ENCODE data around the gene RANBP17.
"Not testable (repeated sequence)": the region's sequence is repeated elsewhere in the genome, so short reads cannot be mapped to it uniquely, and the experiment has no call there.

RANBP17 gene

GRCh38 chr5:170945275-170945674, 83.5 kb downstream of the RANBP17 start:
- DNase-seq (ENCODE audit: low read depth): no peak

- no peak for DNase-seq (ENCODE audit: low read depth)
Observed at GRCh38 chr5:170960567-170960966, 98.7 kb downstream of the RANBP17 start.

- DNase-seq (ENCODE audit: low read depth): no peak
Observed at GRCh38 chr5:170963521-170963920, 101.7 kb downstream of the RANBP17 start.

- no peak for DNase-seq (ENCODE audit: low read depth)
Observed at GRCh38 chr5:170974461-170974860, 112.6 kb downstream of the RANBP17 start.

- not testable (repeated sequence) for DNase-seq (ENCODE audit: low read depth)
Observed at GRCh38 chr5:170980261-170980660, 118.4 kb downstream of the RANBP17 start.

- DNase-seq (ENCODE audit: low read depth): no peak
Observed at GRCh38 chr5:170985486-170985885, 123.7 kb downstream of the RANBP17 start.

- no peak for DNase-seq (ENCODE audit: low read depth)
Observed at GRCh38 chr5:170986598-170986997, 124.8 kb downstream of the RANBP17 start.

- no peak for DNase-seq (ENCODE audit: low read depth)
Observed at GRCh38 chr5:170993476-170993875, 131.7 kb downstream of the RANBP17 start.

GRCh38 chr5:171010086-171010485, 148.3 kb downstream of the RANBP17 start:
- no peak for DNase-seq (ENCODE audit: low read depth)

GRCh38 chr5:171010816-171011215, 149.0 kb downstream of the RANBP17 start:
- DNase-seq (ENCODE audit: low read depth): no peak

GRCh38 chr5:171023508-171023907, 161.7 kb downstream of the RANBP17 start:
- no peak for DNase-seq (ENCODE audit: low read depth)

GRCh38 chr5:171024084-171024483, 162.3 kb downstream of the RANBP17 start:
- no peak for DNase-seq (ENCODE audit: low read depth)

GRCh38 chr5:171029401-171029800, 167.6 kb downstream of the RANBP17 start:
- DNase-seq (ENCODE audit: low read depth): no peak

- no peak for DNase-seq (ENCODE audit: low read depth)
Observed at GRCh38 chr5:171031977-171032376, 170.2 kb downstream of the RANBP17 start.

- DNase-seq (ENCODE audit: low read depth): no peak
Observed at GRCh38 chr5:171032435-171032973, 170.7 kb downstream of the RANBP17 start.

- not testable (repeated sequence) for DNase-seq (ENCODE audit: low read depth)
Observed at GRCh38 chr5:171041893-171042292, 180.1 kb downstream of the RANBP17 start.

- no peak for DNase-seq (ENCODE audit: low read depth)
Observed at GRCh38 chr5:171050916-171051315, 189.1 kb downstream of the RANBP17 start.

- DNase-seq (ENCODE audit: low read depth): no peak
Observed at GRCh38 chr5:171055875-171056454, 194.1 kb downstream of the RANBP17 start.

- DNase-seq (ENCODE audit: low read depth): no peak
Observed at GRCh38 chr5:171067540-171068130, 205.8 kb downstream of the RANBP17 start.

- no peak for DNase-seq (ENCODE audit: low read depth)
Observed at GRCh38 chr5:171074747-171075146, 212.9 kb downstream of the RANBP17 start.

GRCh38 chr5:171080186-171080938, 218.5 kb downstream of the RANBP17 start:
- no peak for DNase-seq (ENCODE audit: low read depth)

GRCh38 chr5:171081319-171081718, 219.5 kb downstream of the RANBP17 start:
- no peak for DNase-seq (ENCODE audit: low read depth)

GRCh38 chr5:171092194-171092593, 230.4 kb downstream of the RANBP17 start:
- no peak for DNase-seq (ENCODE audit: low read depth)

Measured in stimulated activated CD8-positive, alpha-beta memory T cell treated with anti-CD3 and anti-CD28 coated beads, Interleukin-12 subunit alpha, Interleukin-12 subunit beta, amount 100 ng/mL, for 4 hours (primary cell).